Measurements from ENCODE around the gene PFDN2. TPM values are rescaled to one million over a fixed set of nuclear protein-coding genes. Genes with fewer than 3 reads are reported as not detected.

PFDN2 gene
- polyA plus RNA-seq, 1 of the 3 experiments (the other 2 are of a cell fraction): 445 TPM

DNA sequence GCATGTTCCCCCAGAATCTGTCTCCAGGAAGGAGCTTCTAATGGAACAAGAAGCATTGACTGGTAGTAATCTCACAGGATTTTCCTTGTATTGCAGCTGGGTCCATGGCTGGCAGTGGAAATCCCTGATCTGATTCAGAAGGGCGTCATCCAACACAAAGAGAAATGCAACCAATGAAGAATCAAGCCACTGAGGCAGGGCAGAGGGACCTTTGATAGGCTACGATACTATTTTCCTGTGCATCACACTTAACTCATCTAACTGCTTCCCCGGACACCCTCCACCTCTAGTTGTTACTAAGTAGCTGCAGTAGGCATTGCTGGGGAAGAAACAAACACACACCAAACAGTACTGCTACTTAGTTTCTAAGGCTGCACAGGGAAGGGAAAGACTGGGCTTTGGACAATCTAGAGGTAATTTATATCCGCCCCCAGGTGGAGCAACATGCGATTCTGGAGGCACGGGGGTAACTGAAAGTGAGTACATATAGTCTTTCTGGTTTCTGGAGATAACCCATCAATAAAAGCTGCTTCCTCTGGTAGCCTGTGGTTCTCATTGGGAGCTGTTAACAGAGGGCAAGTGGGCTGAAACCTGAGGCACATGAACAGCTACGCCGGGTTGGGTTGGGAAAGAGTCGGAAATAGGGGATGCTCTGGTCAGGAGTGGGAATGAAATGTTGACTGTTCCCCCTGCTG, 40.6 kb upstream of the PFDN2 start:
- CTCF ChIA-PET: interaction anchor here (0.6 to 1.5 kb wide), 6 partner anchors 10 to 45 kb away, joined by 3 to 5 read pairs (median 4); partner anchors contain the start of genes NIT1 and PFDN2
- TF ChIP-seq FOXM1 (IDR thresholded peaks at IDR 0.05; ENCODE audit: low read depth) (no peak), JUND (IDR thresholded peaks at IDR 0.05) (no peak), NFIC (IDR thresholded peaks at IDR 0.05; ENCODE audit: borderline replicate concordance) (no peak), MEF2A (IDR thresholded peaks at IDR 0.05; ENCODE audit: borderline replicate concordance, low read depth) (no peak), TCF12 (IDR thresholded peaks at IDR 0.05) (no peak), EZH2phosphoT487 (IDR thresholded peaks at IDR 0.05; ENCODE audit: borderline replicate concordance, low read depth) (no peak), RAD21 (IDR thresholded peaks at IDR 0.05; ENCODE audit: low read length) (no peak)
- TF ChIP-seq, protein P1, sequence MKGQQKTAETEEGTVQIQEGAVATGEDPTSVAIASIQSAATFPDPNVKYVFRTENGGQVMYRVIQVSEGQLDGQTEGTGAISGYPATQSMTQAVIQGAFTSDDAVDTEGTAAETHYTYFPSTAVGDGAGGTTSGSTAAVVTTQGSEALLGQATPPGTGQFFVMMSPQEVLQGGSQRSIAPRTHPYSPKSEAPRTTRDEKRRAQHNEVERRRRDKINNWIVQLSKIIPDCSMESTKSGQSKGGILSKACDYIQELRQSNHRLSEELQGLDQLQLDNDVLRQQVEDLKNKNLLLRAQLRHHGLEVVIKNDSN (IDR thresholded peaks at IDR 0.05; ENCODE audit: borderline replicate concordance, low read depth): no peak
- H3K36me3 ChIP-seq (replicated peaks in 1 of 2; ENCODE audit: control insufficient read depth in 1 of 2, insufficient read depth in 2 of 2, low read length in 1 of 2): peaks cover 4 to 47% of the 10 kb centered on the region in 2 experiments

DNA sequence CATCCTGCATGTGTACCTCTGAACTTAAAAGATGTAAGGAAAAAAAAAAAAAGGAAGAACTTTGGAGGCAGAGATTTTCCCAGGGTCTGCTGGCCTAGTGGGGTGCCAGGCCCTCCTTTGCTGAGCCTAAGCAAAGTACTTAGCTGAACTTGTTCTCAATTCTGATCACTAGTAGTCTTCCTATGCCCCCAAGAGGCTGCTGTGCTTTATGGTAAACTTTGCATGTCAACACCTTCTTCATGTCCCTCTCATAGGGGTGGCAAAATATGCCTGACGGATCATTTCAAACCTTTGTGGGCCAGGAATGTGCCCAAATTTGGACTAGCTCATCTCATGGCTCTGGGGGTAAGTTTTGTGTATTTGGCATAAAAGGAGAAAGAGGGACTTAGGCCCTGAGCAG, 40.0 kb upstream of the PFDN2 start:
- H3K27me3 ChIP-seq (ENCODE audit: insufficient read depth): no peaks in the 10 kb centered on the region
- H2AFZ ChIP-seq (ENCODE audit: low read depth): no peak overlapping the region
- peaks cover 8% of the 10 kb centered on the region for H3F3A ChIP-seq (replicated peaks; ENCODE audit: insufficient read depth)
- H4K20me1 ChIP-seq (ENCODE audit: insufficient read depth): no peaks in the 10 kb centered on the region
- 89% methylated on average over 1 of the region's 1 CpG for WGBS (ENCODE audit: low lambda C conversion rate)
- no peaks in the 10 kb centered on the region for H3K9me3 ChIP-seq
- POLR2A ChIA-PET: interaction anchor here (0.7 kb wide), 1 partner anchor 433 kb away, joined by 6 read pairs; no protein-coding TSS in a partner anchor
- H3K9ac ChIP-seq: no peak overlapping the region
- TF ChIP-seq ELF1 (IDR thresholded peaks at IDR 0.05) (no peak), SMC3 (IDR thresholded peaks at IDR 0.05; ENCODE audit: low read depth, low read length) (no peak)
- TF ChIP-seq, protein P2, sequence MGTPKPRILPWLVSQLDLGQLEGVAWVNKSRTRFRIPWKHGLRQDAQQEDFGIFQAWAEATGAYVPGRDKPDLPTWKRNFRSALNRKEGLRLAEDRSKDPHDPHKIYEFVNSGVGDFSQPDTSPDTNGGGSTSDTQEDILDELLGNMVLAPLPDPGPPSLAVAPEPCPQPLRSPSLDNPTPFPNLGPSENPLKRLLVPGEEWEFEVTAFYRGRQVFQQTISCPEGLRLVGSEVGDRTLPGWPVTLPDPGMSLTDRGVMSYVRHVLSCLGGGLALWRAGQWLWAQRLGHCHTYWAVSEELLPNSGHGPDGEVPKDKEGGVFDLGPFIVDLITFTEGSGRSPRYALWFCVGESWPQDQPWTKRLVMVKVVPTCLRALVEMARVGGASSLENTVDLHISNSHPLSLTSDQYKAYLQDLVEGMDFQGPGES (IDR thresholded peaks at IDR 0.05; ENCODE audit: low read depth, low read length): no peak
- TF ChIP-seq, protein P3, sequence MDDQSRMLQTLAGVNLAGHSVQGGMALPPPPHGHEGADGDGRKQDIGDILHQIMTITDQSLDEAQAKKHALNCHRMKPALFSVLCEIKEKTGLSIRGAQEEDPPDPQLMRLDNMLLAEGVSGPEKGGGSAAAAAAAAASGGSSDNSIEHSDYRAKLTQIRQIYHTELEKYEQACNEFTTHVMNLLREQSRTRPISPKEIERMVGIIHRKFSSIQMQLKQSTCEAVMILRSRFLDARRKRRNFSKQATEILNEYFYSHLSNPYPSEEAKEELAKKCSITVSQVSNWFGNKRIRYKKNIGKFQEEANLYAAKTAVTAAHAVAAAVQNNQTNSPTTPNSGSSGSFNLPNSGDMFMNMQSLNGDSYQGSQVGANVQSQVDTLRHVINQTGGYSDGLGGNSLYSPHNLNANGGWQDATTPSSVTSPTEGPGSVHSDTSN (IDR thresholded peaks at IDR 0.05): no peak
- TF ChIP-seq, protein P4, sequence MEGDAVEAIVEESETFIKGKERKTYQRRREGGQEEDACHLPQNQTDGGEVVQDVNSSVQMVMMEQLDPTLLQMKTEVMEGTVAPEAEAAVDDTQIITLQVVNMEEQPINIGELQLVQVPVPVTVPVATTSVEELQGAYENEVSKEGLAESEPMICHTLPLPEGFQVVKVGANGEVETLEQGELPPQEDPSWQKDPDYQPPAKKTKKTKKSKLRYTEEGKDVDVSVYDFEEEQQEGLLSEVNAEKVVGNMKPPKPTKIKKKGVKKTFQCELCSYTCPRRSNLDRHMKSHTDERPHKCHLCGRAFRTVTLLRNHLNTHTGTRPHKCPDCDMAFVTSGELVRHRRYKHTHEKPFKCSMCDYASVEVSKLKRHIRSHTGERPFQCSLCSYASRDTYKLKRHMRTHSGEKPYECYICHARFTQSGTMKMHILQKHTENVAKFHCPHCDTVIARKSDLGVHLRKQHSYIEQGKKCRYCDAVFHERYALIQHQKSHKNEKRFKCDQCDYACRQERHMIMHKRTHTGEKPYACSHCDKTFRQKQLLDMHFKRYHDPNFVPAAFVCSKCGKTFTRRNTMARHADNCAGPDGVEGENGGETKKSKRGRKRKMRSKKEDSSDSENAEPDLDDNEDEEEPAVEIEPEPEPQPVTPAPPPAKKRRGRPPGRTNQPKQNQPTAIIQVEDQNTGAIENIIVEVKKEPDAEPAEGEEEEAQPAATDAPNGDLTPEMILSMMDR (IDR thresholded peaks at IDR 0.05): no peak
- H3K9me2 ChIP-seq: no peaks in the 10 kb centered on the region
- H3K27ac ChIP-seq (ENCODE audit: low read depth in 2 of 2, low read length in 1 of 2): no peak overlapping the region
- H3K4me3 ChIP-seq (ENCODE audit: low read depth in 2 of 2, low read length in 1 of 2): no peak overlapping the region
- CTCF ChIA-PET: interaction anchor here (0.6 to 1.5 kb wide), 7 partner anchors 8 to 46 kb away, joined by 3 to 5 read pairs (median 4); partner anchors contain the start of genes NIT1, PFDN2 and PPOX
- peaks cover 4 to 42% of the 10 kb centered on the region in 2 experiments for H3K36me3 ChIP-seq (replicated peaks in 1 of 2; ENCODE audit: control insufficient read depth in 1 of 2, insufficient read depth in 2 of 2, low read length in 1 of 2)
- H3K4me1 ChIP-seq (ENCODE audit: control insufficient read depth in 1 of 2, insufficient read depth in 2 of 2, low read depth in 1 of 2, low read length in 1 of 2): peaks cover 0 to 31% of the 10 kb centered on the region in 2 experiments; a peak in 3 of 4 replicates
- H3K4me2 ChIP-seq: no peak overlapping the region
- H3K79me2 ChIP-seq (ENCODE audit: insufficient read depth): peaks cover 33% of the 10 kb centered on the region
- DNase-seq: no peak

More for the DNA sequence above, 40.6 kb upstream of the PFDN2 start:
- no peak for DNase-seq
- H3K9ac ChIP-seq: peak overlapping the region; percentile 90
- H3F3A ChIP-seq (replicated peaks; ENCODE audit: insufficient read depth): peaks cover 8% of the 10 kb centered on the region
- H2AFZ ChIP-seq (ENCODE audit: low read depth): peak overlapping the region; percentile 84
- peak overlapping the region; percentile 77 for H3K4me2 ChIP-seq
- no peaks in the 10 kb centered on the region for H4K20me1 ChIP-seq (ENCODE audit: insufficient read depth)
- H3K4me3 ChIP-seq (ENCODE audit: low read depth in 2 of 2, low read length in 1 of 2): peak overlapping the region; percentile 89 to 92
- WGBS (ENCODE audit: low lambda C conversion rate): 68% methylated on average over 9 of the region's 9 CpGs
- H3K4me1 ChIP-seq (ENCODE audit: control insufficient read depth in 1 of 2, insufficient read depth in 2 of 2, low read depth in 1 of 2, low read length in 1 of 2): peaks cover 0 to 31% of the 10 kb centered on the region in 2 experiments; a peak in 3 of 4 replicates
- no peaks in the 10 kb centered on the region for H3K9me2 ChIP-seq
- H3K27me3 ChIP-seq (ENCODE audit: insufficient read depth): no peaks in the 10 kb centered on the region
- POLR2A ChIA-PET: interaction anchor here (0.7 kb wide), 1 partner anchor 433 kb away, joined by 6 read pairs; no protein-coding TSS in a partner anchor
- H3K79me2 ChIP-seq (ENCODE audit: insufficient read depth): peaks cover 33% of the 10 kb centered on the region
- H3K27ac ChIP-seq (ENCODE audit: low read depth in 2 of 2, low read length in 1 of 2): peak overlapping the region; percentile 77 to 85
- H3K9me3 ChIP-seq: no peaks in the 10 kb centered on the region
